KMS-11 (cell line): ENCODE measurements around the gene CNTNAP5.

Experiments
- H2AFZ ChIP-seq: fragments of 200-600 bp; sonication (generic); 2 replicates; pipeline ENCODE4 v1.6.1; 2016; ENCODE audit warnings: antibody characterized with exemption, mixed run types, low read depth
- H3K27ac ChIP-seq: fragments of 200-600 bp; sonication (generic); 2 replicates; pipeline ENCODE4 v1.6.1; 2016; ENCODE audit warnings: mild to moderate bottlenecking, mixed run types
- H3K27me3 ChIP-seq: fragments of 200-600 bp; sonication (generic); 2 replicates; pipeline ENCODE4 v1.6.1; 2017; ENCODE audit warnings: mild to moderate bottlenecking, low read depth, mixed run types, moderate library complexity; ENCODE audit not compliant: insufficient read depth
- H3K36me3 ChIP-seq: fragments of 200-600 bp; sonication (generic); 2 replicates; pipeline ENCODE4 v1.6.1; 2017; ENCODE audit warnings: mild to moderate bottlenecking, mixed run types; ENCODE audit not compliant: insufficient read depth
- H3K4me1 ChIP-seq: fragments of 200-600 bp; sonication (generic); 2 replicates; pipeline ENCODE4 v1.6.1; 2016; ENCODE audit warnings: mild to moderate bottlenecking, low read depth, mixed run types; ENCODE audit not compliant: poor library complexity, severe bottlenecking
- H3K4me2 ChIP-seq: fragments of 200-600 bp; sonication (generic); 2 replicates; pipeline ENCODE4 v1.7.0; 2016; ENCODE audit warnings: mild to moderate bottlenecking, mixed run types
- H3K4me3 ChIP-seq: fragments of 200-600 bp; sonication (generic); IDR thresholded peaks from 2 replicates; pipeline ENCODE4 v1.6.1; 2017; ENCODE audit warnings: low read depth, low read length, mixed read lengths; ENCODE audit not compliant: insufficient read depth
- H3K79me2 ChIP-seq: fragments of 200-600 bp; sonication (generic); 2 replicates; pipeline ENCODE4 v1.6.1; 2016; ENCODE audit warnings: low read depth, mixed run types; ENCODE audit not compliant: insufficient read depth
- H3K9ac ChIP-seq: fragments of 200-600 bp; sonication (generic); 2 replicates; pipeline ENCODE4 v1.6.1; 2016; ENCODE audit warnings: mild to moderate bottlenecking, mixed run types
- H4K20me1 ChIP-seq: fragments of 200-600 bp; sonication (generic); 2 replicates; pipeline ENCODE4 v1.6.1; 2016; ENCODE audit warnings: mild to moderate bottlenecking, mixed run types; ENCODE audit not compliant: insufficient read depth
- TF ChIP-seq, protein P1 (sequence below): fragments of 200-600 bp; sonication (generic); conservative IDR thresholded peaks from 2 replicates; pipeline ENCODE4 v1.6.1; 2017; ENCODE audit warnings: low read depth, mild to moderate bottlenecking, antibody characterized with exemption, low read length, moderate library complexity, mixed read lengths

The CNTNAP5 gene

DNA sequence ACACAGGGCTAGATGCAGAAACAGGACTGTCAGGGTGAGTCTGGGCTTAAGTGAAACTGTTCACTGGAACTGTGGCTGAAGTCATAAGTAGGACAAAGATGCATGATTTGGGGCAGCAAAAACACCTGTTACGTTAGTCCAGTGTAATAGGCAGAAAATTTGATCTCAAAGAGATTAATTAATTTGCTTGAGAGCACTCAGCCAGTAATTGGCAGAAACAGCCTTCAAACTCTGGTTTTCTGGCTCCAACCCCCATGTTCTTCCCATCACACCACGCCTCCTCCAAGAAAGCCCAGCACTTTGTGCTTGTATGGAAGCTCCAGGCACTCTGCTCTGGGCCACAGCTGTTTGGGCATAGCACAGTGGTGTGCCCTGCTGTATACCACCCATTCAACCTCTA lies 54.0 kb downstream of the CNTNAP5 start:
- TF ChIP-seq, protein P1, sequence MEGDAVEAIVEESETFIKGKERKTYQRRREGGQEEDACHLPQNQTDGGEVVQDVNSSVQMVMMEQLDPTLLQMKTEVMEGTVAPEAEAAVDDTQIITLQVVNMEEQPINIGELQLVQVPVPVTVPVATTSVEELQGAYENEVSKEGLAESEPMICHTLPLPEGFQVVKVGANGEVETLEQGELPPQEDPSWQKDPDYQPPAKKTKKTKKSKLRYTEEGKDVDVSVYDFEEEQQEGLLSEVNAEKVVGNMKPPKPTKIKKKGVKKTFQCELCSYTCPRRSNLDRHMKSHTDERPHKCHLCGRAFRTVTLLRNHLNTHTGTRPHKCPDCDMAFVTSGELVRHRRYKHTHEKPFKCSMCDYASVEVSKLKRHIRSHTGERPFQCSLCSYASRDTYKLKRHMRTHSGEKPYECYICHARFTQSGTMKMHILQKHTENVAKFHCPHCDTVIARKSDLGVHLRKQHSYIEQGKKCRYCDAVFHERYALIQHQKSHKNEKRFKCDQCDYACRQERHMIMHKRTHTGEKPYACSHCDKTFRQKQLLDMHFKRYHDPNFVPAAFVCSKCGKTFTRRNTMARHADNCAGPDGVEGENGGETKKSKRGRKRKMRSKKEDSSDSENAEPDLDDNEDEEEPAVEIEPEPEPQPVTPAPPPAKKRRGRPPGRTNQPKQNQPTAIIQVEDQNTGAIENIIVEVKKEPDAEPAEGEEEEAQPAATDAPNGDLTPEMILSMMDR: no peak
- H3K4me1 ChIP-seq: no peaks in the 10 kb centered on the region
- H3K4me3 ChIP-seq: no peak overlapping the region
- no peaks in the 10 kb centered on the region for H4K20me1 ChIP-seq
- no peak overlapping the region for H3K9ac ChIP-seq
- no peak overlapping the region for H3K4me2 ChIP-seq
- H3K36me3 ChIP-seq: no peaks in the 10 kb centered on the region
- H3K27me3 ChIP-seq: no peaks in the 10 kb centered on the region
- H2AFZ ChIP-seq: no peak overlapping the region
- no peaks in the 10 kb centered on the region for H3K79me2 ChIP-seq
- no peak overlapping the region for H3K27ac ChIP-seq

DNA sequence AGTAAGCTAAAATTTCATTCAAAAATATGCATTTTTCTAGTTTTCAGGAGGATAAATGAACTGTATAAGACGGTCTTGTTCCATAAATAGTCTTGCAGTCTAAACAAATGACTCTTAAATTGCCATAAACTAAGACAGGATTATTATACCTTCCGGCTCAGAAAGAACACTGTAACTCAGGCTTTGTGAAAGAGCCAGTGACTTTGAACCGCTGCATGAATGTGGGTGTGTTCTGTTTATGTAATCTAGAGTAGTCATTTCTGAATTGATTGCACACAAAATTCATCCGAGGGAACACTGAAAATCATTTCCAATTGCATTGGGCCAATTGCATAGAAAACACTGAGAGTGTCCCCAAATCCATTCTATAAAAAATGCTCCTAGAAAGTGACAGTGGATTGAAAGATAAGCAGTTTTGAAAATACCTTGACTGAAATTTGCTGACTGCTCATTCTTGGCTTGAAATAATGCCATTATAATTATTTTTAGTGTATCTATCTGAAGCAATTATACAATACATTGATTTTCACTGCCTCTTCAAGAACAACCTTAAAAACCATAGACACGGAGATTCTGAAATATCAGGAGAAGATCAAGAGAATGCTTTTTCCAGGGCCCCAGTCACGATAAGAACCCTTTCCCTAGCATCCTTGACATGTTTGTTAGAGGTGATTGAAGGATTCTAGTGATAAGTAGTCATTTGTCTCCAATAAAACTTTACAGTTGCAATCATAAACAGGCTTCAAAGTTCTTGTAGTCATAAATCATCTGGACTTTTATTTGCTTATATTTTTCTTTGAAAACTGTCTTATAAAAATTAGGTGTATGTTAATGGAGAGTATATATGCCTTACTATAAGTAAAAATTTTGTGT lies 55.4 kb downstream of the CNTNAP5 start:
- Histone ChIP-seq H4K20me1 (no peaks in the 10 kb centered on the region), H3K36me3 (no peaks in the 10 kb centered on the region), H3K4me2 (no peak overlapping the region), H3K4me1 (no peaks in the 10 kb centered on the region), H3K9ac (no peak overlapping the region), H2AFZ (no peak overlapping the region), H3K4me3 (no peak overlapping the region), H3K79me2 (no peaks in the 10 kb centered on the region), H3K27me3 (no peaks in the 10 kb centered on the region), H3K27ac (no peak overlapping the region)
- TF ChIP-seq, protein P1: no peak

DNA sequence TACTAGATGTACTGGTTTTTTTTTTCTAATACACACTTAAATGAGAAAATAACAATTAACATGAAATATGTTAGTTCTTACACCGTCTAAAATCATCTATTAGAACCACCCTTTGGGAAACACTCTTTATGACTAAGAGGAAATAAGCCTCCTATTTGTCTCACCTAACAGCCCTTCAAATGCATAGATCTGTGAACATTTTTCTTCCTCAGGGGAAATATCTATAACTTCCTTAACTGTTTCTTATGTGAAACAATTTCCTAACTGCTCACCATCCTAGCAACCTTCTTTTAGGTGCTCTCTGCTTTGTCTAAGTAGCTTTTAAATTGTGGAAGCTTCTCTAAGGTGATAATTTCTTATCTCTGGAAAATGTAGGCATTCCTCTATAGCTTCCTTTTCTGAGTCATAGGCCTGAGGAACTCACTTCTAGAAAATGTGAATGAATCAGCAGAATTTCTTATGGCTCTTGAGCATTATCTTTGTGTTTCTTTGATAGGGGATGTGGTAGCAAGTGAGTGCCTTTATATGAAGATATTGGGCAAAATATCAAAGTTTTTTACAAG lies 56.1 kb downstream of the CNTNAP5 start:
- Histone ChIP-seq H3K27me3 (no peaks in the 10 kb centered on the region), H3K79me2 (no peaks in the 10 kb centered on the region), H3K4me1 (no peaks in the 10 kb centered on the region), H3K4me2 (no peak overlapping the region), H3K9ac (no peak overlapping the region), H4K20me1 (no peaks in the 10 kb centered on the region), H3K36me3 (no peaks in the 10 kb centered on the region), H2AFZ (no peak overlapping the region), H3K27ac (no peak overlapping the region), H3K4me3 (no peak overlapping the region)
- TF ChIP-seq, protein P1: no peak

DNA sequence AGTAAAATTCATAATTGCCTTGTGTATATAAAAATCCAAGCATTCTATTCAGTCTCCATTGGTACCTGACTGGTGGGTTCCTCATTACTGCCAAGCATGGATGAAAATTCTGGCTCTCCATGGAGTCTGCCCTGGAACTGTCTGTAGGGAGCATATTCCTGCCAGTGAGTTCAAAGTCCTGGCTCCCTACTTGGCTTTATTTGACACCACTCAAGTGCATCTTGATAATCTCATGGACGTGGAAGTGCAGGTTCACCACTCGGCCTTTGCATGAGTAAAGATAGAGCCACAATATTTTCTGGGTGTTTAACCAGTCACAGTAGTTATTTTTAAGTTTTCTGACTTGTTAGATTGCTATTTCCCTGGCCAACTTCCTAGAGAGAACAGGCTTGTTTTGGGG lies 63.5 kb downstream of the CNTNAP5 start:
- H2AFZ ChIP-seq: no peak overlapping the region

More for the DNA sequence above, 63.5 kb downstream of the CNTNAP5 start:
- Histone ChIP-seq H3K27me3 (no peaks in the 10 kb centered on the region), H3K4me1 (no peaks in the 10 kb centered on the region), H4K20me1 (no peaks in the 10 kb centered on the region), H3K79me2 (no peaks in the 10 kb centered on the region), H3K4me3 (no peak overlapping the region), H3K4me2 (no peak overlapping the region), H3K9ac (no peak overlapping the region), H3K36me3 (no peaks in the 10 kb centered on the region), H3K27ac (no peak overlapping the region)
- TF ChIP-seq, protein P1: no peak
